Stimulated activated naive B cell treated with anti-CD40 and anti-IgM and Interleukin-4, amounts not matched to agents 10 μg/mL and 1 μg/mL and 100 μg/mL, for 72 hours (primary cell): ENCODE results near the gene SIL1.

ENCODE experiments used
- ATAC-seq, 2 donors: fragments of 150-1000 bp; cut with Tn5 transposase; replicated peaks; 2 replicates each; pipeline ENCODE4 v1.10.0; 2021; ENCODE audit warnings: moderate library complexity in 1 of 2
- DNase-seq: peaks from one replicate; pipeline ENCODE4 v3.0.0; 2021
- H3K27ac Mint-ChIP-seq: one replicate; pipeline ENCODE4 v1.8.0; 2022; ENCODE audit warnings: mild to moderate bottlenecking, mixed read lengths
- H3K27me3 Mint-ChIP-seq, 2 donors: one replicate each; pipeline ENCODE4 v1.8.0; 2022; ENCODE audit warnings: mixed read lengths in 2 of 2
- H3K36me3 Mint-ChIP-seq, 2 donors: one replicate each; pipeline ENCODE4 v1.8.0; 2022; ENCODE audit warnings: mixed read lengths in 2 of 2, mild to moderate bottlenecking in 1 of 2
- H3K4me1 Mint-ChIP-seq, 2 donors: one replicate each; pipeline ENCODE4 v1.8.0; 2022; ENCODE audit warnings: mixed read lengths in 2 of 2, mild to moderate bottlenecking in 1 of 2
- H3K4me3 Mint-ChIP-seq, 2 donors: one replicate each; pipeline ENCODE4 v1.8.0; 2022; ENCODE audit warnings: mild to moderate bottlenecking in 2 of 2, mixed read lengths in 2 of 2, moderate library complexity in 1 of 2
- H3K9me3 Mint-ChIP-seq, 2 donors: one replicate each; pipeline ENCODE4 v1.8.0; 2022; ENCODE audit warnings: mixed read lengths in 2 of 2, mild to moderate bottlenecking in 1 of 2

SIL1 gene

DNA sequence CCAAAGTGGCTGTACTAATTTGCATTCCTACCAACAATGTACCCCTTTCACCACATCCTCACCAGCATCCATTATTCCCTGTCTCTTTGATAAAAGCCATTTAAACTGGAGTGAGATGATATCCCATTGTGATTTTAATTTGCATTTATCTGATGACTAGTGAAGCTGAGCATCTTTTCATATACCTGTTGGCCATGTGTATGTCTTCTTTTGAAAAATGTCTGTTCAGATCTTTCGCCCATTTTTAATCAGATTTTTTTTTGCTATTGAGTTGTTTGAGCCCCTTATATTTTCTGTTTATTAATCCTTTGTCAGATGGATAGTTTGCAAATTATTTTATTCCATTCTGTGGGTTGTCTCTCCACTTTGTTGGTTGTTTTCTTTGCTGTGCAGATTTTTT lies 202.0 kb downstream of the SIL1 start:
- DNase-seq (no peak), ATAC-seq (no peak)
- H3K27ac Mint-ChIP-seq = no peak overlapping the region
- no peaks in the 10 kb centered on the region for H3K4me1 Mint-ChIP-seq
- H3K4me3 Mint-ChIP-seq = no peak overlapping the region
- no peaks in the 10 kb centered on the region for H3K27me3 Mint-ChIP-seq
- H3K9me3 Mint-ChIP-seq = peaks cover 6 to 8% of the 10 kb centered on the region in 2 donors
- H3K36me3 Mint-ChIP-seq = peaks cover 22 to 32% of the 10 kb centered on the region in 2 donors

DNA sequence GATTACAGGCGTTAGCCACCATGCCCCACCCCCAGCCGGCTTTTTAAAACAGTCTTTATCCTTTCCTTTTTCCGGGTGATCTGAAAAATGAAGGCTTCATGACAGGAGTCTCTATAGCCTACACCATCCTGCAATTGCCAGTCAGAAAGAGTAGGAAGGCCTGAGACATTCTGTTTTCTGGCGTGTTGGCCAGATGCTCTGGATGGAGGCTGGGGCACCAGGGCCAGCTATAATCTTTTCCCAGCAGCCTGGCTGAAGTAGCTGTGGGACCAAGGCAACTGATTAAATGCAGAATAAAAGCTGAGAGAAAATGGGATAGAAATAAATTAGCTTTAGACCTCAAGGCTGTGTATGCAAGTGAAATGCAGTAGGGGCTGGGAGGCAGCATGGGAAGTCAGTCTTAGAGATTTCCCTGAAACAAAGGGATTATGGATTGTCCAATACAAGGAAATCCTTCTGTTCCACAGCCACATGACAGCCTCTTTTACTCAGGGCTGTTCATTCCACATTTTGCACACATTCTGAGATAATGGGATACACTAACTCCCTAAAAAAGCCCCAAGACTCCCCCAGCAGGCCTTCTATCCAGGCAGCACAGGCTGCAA lies 207.1 kb downstream of the SIL1 start:
- Mint-ChIP-seq H3K27me3 (no peaks in the 10 kb centered on the region), H3K27ac (no peak overlapping the region), H3K36me3 (peaks cover 7 to 12% of the 10 kb centered on the region in 2 donors), H3K9me3 (peaks cover 0 to 1% of the 10 kb centered on the region in 2 donors), H3K4me1 (no peaks in the 10 kb centered on the region), H3K4me3 (no peak overlapping the region)
- no peak for DNase-seq
- no peak for ATAC-seq

DNA sequence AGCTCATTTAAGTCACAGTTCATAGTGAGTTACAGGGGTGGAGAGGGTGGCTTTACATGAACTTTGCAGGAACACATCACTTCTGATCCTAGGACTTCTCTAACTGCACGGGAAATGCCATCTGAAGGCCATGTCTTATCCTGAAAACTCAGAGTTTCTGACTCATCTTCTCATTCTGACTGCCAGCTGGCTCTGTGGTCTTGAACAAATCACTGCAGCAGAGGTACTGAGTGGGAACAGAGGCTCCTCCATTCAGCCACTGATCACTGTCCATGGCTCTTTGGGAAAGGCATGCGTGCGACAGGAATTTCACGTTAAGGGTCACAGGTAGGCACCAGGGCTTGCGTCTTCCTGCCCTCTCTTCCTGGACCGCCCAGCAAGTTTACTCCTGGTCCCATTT lies 208.4 kb downstream of the SIL1 start:
- DNase-seq (no peak), ATAC-seq (no peak)
- Mint-ChIP-seq H3K27me3 (no peaks in the 10 kb centered on the region), H3K9me3 (no peaks in the 10 kb centered on the region), H3K27ac (no peak overlapping the region), H3K36me3 (peaks cover 5 to 7% of the 10 kb centered on the region in 2 donors), H3K4me1 (peaks cover 0 to 2% of the 10 kb centered on the region in 2 donors), H3K4me3 (no peak overlapping the region)

DNA sequence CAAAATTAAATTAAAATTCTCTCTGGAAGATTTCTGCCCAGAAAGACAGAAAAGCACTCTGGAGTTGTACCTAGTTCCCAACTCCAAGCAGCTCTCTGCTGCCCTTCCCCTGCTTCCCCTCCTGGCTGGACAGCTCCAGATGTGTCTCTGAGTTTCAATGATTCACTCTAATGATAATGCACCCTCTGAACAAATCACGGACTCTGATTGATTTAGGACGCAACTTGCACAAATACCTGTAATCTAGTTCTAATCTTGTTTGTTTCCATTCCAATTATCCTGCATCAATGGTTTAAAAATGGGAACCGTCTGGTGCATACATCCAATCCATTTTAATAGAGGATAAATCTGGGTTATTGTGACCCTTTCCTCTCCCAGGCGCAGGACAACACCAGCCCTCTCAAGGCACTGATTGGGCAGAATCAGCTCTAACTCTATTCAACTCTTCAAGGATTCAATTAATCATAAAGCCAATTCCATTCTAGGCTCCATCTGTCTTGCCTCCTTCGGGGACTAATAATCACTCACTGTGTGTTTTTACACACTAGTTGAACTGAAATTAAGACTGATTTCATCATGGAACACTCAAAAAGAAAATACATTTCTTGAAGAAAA lies 211.9 kb downstream of the SIL1 start:
- H3K9me3 Mint-ChIP-seq = no peaks in the 10 kb centered on the region
- H3K4me1 Mint-ChIP-seq = peaks cover 0 to 2% of the 10 kb centered on the region in 2 donors
- ATAC-seq (no peak), DNase-seq (no peak)
- no peaks in the 10 kb centered on the region for H3K27me3 Mint-ChIP-seq
- H3K27ac Mint-ChIP-seq = peak overlapping the region; percentile 65
- H3K36me3 Mint-ChIP-seq = peaks cover 15 to 27% of the 10 kb centered on the region in 2 donors
- no peak overlapping the region for H3K4me3 Mint-ChIP-seq

DNA sequence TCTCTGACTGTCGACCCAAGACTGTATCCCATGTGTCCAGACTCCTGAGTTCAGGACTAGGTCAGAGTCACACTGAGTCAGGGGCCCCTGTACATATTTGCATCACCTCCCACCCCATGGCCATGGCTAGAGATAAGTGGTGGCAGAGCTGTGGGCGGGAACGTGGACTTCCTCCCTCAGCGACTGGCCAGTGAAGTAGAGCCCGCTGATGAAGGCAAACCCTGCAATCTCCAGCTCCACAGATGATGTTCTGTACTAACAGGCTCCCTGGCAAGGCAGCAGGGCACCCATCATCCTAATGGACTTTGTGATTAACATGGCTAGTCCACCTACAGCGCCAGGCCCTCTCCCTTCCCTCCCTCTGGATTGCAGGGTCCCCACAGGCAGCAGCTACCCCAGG lies 212.5 kb downstream of the SIL1 start:
- Mint-ChIP-seq H3K4me3 (no peak overlapping the region), H3K27ac (no peak overlapping the region), H3K4me1 (peaks cover 0 to 2% of the 10 kb centered on the region in 2 donors), H3K36me3 (peaks cover 13 to 27% of the 10 kb centered on the region in 2 donors), H3K9me3 (no peaks in the 10 kb centered on the region), H3K27me3 (no peaks in the 10 kb centered on the region)
- DNase-seq (no peak), ATAC-seq (no peak)

DNA sequence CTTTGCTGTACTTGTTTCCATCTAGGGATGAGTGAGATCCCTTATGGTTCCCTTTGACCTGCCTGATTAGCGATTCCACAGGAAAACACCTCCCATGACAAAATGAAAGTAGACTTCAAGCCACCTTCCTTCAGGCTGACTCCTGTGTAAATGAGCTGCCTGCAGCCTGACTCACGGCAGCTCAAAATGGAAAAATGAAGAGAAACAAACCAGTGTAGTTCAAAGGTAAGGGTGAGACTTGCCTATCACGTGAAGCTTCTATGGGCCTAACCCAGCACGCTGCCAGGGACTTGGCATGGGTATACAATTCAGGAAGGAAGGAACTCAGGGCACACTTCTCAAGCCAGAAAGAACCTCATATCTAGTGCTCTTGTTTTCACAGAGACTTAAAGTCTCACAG lies 212.9 kb downstream of the SIL1 start:
- Mint-ChIP-seq H3K36me3 (peaks cover 12 to 29% of the 10 kb centered on the region in 2 donors), H3K4me1 (peaks cover under 1 to 4% of the 10 kb centered on the region in 2 donors), H3K27me3 (no peaks in the 10 kb centered on the region), H3K9me3 (no peaks in the 10 kb centered on the region), H3K27ac (no peak overlapping the region), H3K4me3 (no peak overlapping the region)
- no peak for ATAC-seq
- DNase-seq = no peak

DNA sequence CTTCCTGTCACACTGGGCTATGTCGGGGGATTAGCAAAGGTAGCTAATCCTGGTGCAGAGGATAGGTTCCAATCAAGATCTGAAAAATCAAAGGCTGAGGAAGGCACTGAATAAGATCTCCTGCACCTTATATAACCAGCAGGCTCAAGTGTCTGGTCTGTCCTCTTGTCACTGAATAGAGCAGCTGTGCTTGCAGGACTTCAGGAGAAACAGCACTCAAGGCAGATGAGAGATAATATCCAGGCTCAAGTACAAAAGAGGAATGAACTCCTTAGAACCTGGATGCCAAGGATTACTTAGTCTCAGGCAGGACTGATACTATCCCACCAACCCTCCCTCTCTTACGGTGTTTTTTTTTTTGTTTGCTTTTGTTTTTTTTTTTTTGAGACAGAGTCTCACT lies 214.2 kb downstream of the SIL1 start:
- H3K36me3 Mint-ChIP-seq = peaks cover 17 to 32% of the 10 kb centered on the region in 2 donors
- no peak overlapping the region for H3K4me3 Mint-ChIP-seq
- H3K4me1 Mint-ChIP-seq = peaks cover 4 to 6% of the 10 kb centered on the region in 2 donors
- no peak for DNase-seq
- ATAC-seq = no peak
- no peak overlapping the region for H3K27ac Mint-ChIP-seq
- no peaks in the 10 kb centered on the region for H3K9me3 Mint-ChIP-seq
- H3K27me3 Mint-ChIP-seq = no peaks in the 10 kb centered on the region

DNA sequence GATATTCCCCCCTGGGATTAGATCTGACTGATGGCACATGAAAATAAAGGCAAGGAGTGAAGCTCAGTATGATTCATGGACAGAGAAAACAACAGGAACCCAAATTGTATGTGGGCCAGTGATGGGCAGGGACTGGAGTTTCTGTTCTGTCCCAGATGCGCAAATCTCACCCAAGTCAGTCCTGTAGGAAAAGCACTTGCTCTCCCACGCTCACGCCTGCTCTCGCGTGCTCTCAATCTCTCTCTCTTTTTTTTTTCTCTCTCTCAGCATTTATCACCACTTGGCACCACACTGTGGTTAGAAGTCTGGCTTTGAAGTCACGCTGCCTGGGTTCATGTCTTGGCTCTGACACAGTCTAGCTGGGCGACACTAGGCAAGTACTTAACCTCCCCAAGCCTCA lies 216.6 kb downstream of the SIL1 start:
- Mint-ChIP-seq H3K27me3 (no peaks in the 10 kb centered on the region), H3K27ac (no peak overlapping the region), H3K4me1 (peaks cover 4 to 6% of the 10 kb centered on the region in 2 donors), H3K4me3 (no peak overlapping the region), H3K9me3 (no peaks in the 10 kb centered on the region), H3K36me3 (peaks cover 15 to 42% of the 10 kb centered on the region in 2 donors)
- ATAC-seq = no peak
- no peak for DNase-seq

DNA sequence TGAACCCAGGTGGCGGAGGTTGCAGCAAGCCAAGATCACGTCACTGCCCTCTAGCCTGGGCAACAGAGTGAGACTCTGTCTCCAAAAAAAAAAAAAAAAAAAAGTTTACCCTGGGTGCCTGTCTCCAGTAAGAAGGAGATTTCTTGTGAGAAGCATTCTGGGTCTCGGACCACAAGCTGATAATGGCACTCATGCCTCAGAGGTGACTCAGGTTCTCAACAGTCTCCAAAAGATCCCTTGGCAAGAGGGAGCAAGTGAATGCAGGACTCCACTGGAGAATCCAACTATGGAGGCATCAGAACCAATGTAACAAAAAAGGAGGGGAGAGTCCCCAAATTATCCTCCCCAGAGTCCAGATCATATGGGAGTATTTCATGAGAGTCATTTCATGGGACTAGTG lies 217.0 kb downstream of the SIL1 start:
- DNase-seq = no peak
- H3K4me3 Mint-ChIP-seq = no peak overlapping the region
- no peaks in the 10 kb centered on the region for H3K27me3 Mint-ChIP-seq
- peaks cover 4 to 6% of the 10 kb centered on the region in 2 donors for H3K4me1 Mint-ChIP-seq
- no peak overlapping the region for H3K27ac Mint-ChIP-seq
- ATAC-seq = no peak
- H3K9me3 Mint-ChIP-seq = no peaks in the 10 kb centered on the region
- peaks cover 15 to 42% of the 10 kb centered on the region in 2 donors for H3K36me3 Mint-ChIP-seq

DNA sequence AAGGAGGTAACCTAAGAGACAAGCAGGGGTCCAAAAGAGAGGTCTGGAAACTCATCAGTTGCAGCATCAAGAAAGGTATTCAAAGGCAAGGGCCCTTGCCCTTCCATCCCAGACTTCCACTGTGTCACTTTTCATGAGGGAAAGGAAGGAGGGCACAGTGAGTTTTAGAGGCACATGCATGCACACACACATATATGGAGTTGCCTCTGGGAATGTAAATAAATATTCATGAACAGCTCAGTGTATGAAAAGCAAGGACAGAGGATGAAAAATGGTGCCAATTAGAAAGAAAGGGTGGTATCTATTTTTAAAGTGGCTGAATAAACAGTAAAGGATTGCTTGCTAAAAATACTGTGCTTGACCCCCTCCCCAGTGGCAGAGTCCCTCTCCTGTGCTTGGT lies 217.7 kb downstream of the SIL1 start:
- Mint-ChIP-seq H3K9me3 (no peaks in the 10 kb centered on the region), H3K36me3 (peaks cover 15 to 46% of the 10 kb centered on the region in 2 donors), H3K27ac (no peak overlapping the region), H3K27me3 (no peaks in the 10 kb centered on the region), H3K4me1 (peaks cover 11% of the 10 kb centered on the region in 2 donors), H3K4me3 (no peak overlapping the region)
- DNase-seq = no peak
- no peak for ATAC-seq

DNA sequence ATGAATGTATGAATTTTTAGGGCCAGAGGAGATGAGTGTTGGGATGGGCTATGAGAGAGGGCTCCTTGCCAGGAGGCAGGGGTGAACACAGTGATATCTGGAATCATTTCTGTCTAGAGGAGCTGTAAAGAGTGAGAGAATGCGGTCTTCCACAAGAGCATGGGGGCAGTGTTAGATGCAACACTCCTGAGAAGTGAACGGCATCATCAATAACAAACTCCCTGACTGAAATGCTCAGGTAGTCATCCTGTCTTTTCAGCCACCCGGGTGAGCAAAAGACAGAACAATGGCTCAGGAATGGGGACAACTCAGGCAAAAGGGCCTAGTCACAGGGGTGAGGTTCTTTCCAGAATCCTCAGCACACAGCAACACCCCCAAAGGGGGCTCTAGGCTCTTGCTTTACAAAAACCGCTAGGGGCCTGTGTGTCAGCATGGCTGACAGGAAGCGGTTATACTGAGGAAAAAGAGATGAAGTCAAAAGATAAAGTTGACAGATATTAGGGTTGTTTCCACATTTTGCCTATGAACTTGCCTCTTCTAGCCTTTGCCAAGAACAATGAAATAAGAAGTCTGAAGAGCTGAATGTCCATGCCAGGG lies 218.4 kb downstream of the SIL1 start:
- H3K4me3 Mint-ChIP-seq = no peak overlapping the region

DNA sequence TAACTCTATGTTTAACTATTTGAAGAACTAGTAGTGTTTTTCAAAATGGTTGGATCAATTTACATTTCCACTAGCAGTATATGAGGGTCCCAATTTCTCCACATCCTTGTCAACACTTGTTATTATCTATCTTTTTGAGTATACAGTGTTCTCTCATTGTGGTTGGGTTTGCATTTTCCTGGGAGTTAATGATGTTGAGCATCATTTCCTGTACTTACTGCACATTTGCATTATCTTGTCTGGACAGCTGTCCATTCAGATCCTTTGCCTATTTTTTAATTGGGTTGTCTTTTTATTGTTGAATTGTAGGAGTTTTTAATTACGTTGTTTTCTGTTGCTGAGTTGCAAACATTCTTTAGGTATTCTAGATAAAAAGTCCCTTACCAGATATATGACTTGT lies 219.6 kb downstream of the SIL1 start:
- Mint-ChIP-seq H3K4me3 (no peak overlapping the region), H3K36me3 (peaks cover 15 to 42% of the 10 kb centered on the region in 2 donors), H3K9me3 (no peaks in the 10 kb centered on the region), H3K4me1 (peaks cover 10 to 16% of the 10 kb centered on the region in 2 donors), H3K27ac (no peak overlapping the region), H3K27me3 (no peaks in the 10 kb centered on the region)
- ATAC-seq = no peak
- no peak for DNase-seq

More for the DNA sequence above, 218.4 kb downstream of the SIL1 start:
- Mint-ChIP-seq H3K4me1 (peaks cover 10 to 16% of the 10 kb centered on the region in 2 donors), H3K9me3 (no peaks in the 10 kb centered on the region), H3K36me3 (peaks cover 15 to 46% of the 10 kb centered on the region in 2 donors), H3K27me3 (no peaks in the 10 kb centered on the region), H3K27ac (no peak overlapping the region)
- ATAC-seq = no peak
- DNase-seq = no peak

DNA sequence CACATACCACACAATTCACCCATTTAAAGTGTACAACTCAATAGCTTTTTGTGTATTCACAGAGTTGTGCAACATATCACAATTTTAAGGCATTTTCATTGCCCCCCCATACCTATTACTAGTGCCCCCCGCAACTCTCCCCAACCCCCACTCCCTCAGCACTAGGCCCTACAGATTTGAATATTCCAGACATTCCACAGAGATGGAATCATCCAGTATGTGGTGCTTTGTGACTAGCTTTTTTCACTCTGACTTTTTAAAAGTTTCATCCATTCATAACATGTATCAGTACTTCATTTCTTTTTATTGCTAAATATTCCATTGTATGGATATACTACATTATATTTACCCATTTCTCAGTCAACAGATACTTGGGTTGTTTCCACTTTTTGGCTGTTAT lies 220.1 kb downstream of the SIL1 start:
- DNase-seq (no peak), ATAC-seq (no peak)
- peaks cover 13 to 39% of the 10 kb centered on the region in 2 donors for H3K36me3 Mint-ChIP-seq
- no peak overlapping the region for H3K27ac Mint-ChIP-seq
- peaks cover 10 to 16% of the 10 kb centered on the region in 2 donors for H3K4me1 Mint-ChIP-seq
- no peaks in the 10 kb centered on the region for H3K27me3 Mint-ChIP-seq
- H3K4me3 Mint-ChIP-seq = no peak overlapping the region
- no peaks in the 10 kb centered on the region for H3K9me3 Mint-ChIP-seq

DNA sequence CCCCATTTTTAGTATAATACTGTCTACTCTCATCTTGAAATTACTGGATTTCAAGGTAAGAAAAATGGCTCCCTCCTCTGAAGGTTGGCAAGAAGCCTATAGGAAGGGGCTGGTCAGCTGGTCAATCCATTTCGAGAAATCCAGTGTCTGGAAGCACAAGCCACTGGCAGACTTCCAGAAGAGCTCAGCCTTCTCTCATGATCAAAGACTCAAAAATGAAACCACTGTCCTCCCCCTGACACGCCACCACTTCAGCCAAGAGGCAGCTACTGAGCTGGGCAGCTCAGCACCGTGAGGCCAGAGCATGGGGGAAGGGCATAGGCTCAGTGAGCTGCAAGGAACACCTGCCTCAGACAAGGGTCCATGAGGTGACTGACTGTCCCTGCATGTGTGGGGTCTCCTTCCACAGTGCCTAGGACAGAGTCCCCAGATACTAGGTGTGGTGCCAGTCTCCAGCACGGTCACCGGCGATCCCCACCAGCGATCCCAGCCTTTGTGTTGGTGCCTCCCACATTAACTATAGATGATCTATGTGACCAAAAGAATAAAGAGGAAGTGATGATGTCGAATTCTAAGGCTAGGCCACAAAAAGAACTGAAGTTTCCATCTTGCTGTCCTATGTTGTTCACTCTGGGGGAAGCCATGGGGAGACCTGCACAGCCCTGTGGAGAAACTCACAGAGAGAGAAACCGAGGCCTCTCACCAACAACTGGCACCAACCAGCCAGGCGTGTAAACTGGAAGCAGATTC lies 222.9 kb downstream of the SIL1 start:
- H3K27me3 Mint-ChIP-seq = no peaks in the 10 kb centered on the region
- no peak overlapping the region for H3K4me3 Mint-ChIP-seq
- peaks cover 15 to 42% of the 10 kb centered on the region in 2 donors for H3K36me3 Mint-ChIP-seq
- DNase-seq (no peak), ATAC-seq (peak; percentile 89 to 92)
- peaks cover 8 to 15% of the 10 kb centered on the region in 2 donors for H3K4me1 Mint-ChIP-seq
- peak overlapping the region; percentile 65 for H3K27ac Mint-ChIP-seq
- peaks cover 0 to 2% of the 10 kb centered on the region in 2 donors for H3K9me3 Mint-ChIP-seq
